ENCODE measurements around the gene CACNA2D1.

CACNA2D1 gene

GRCh38 chr7:82185443-82185842 lies 258.1 kb downstream of the CACNA2D1 start:
- TF ChIP-seq TCF4 (CRISPR knock-in tag; IDR thresholded peaks at IDR 0.05; ENCODE audit: borderline replicate concordance): no peak
- TF ChIP-seq SNAI2 (CRISPR knock-in tag; IDR thresholded peaks at IDR 0.05): no peak
- TF ChIP-seq POU6F1 (CRISPR knock-in tag; IDR thresholded peaks at IDR 0.05; ENCODE audit: borderline replicate concordance, low read depth): no peak
- no peak for ATAC-seq

- no peak for TF ChIP-seq RARB (CRISPR knock-in tag; IDR thresholded peaks at IDR 0.05)
- no peak for TF ChIP-seq ESRRG (CRISPR knock-in tag; IDR thresholded peaks at IDR 0.05)
- no peak for TF ChIP-seq ARNTL (CRISPR knock-in tag; IDR thresholded peaks at IDR 0.05; ENCODE audit: borderline replicate concordance, low read depth)
- no peak for TF ChIP-seq ISL1 (CRISPR knock-in tag; IDR thresholded peaks at IDR 0.05)
- TF ChIP-seq ZC3H10 (CRISPR knock-in tag; IDR thresholded peaks at IDR 0.05): no peak
- TF ChIP-seq ZFP3 (CRISPR knock-in tag; IDR thresholded peaks at IDR 0.05): no peak
- no peak for TF ChIP-seq CSRNP3 (CRISPR knock-in tag; IDR thresholded peaks at IDR 0.05)
- no peak for TF ChIP-seq SNAI2 (CRISPR knock-in tag; IDR thresholded peaks at IDR 0.05)
- no peak for TF ChIP-seq ZNF8 (CRISPR knock-in tag; IDR thresholded peaks at IDR 0.05)
- no peak for TF ChIP-seq TOX (CRISPR knock-in tag; IDR thresholded peaks at IDR 0.05; ENCODE audit: borderline replicate concordance)
- TF ChIP-seq ZFP30 (CRISPR knock-in tag; IDR thresholded peaks at IDR 0.05): no peak
- TF ChIP-seq PPARA (CRISPR knock-in tag; IDR thresholded peaks at IDR 0.05; ENCODE audit: borderline replicate concordance): no peak
- TF ChIP-seq ZNF565 (CRISPR knock-in tag; conservative IDR thresholded peaks at IDR 0.05; ENCODE audit: low read depth): no peak
- no peak for TF ChIP-seq GLIS3 (CRISPR knock-in tag; IDR thresholded peaks at IDR 0.05)
- no peak for TF ChIP-seq OSR1 (CRISPR knock-in tag; IDR thresholded peaks at IDR 0.05)
- TF ChIP-seq POU6F1 (CRISPR knock-in tag; IDR thresholded peaks at IDR 0.05; ENCODE audit: borderline replicate concordance, low read depth): no peak
- ATAC-seq: no peak
Observed at GRCh38 chr7:82183634-82184033, 259.9 kb downstream of the CACNA2D1 start.

GRCh38 chr7:82179311-82179710 lies 264.3 kb downstream of the CACNA2D1 start:
- no peak for TF ChIP-seq PPARA (CRISPR knock-in tag; IDR thresholded peaks at IDR 0.05; ENCODE audit: borderline replicate concordance)
- TF ChIP-seq ZFP30 (CRISPR knock-in tag; IDR thresholded peaks at IDR 0.05): no peak
- no peak for TF ChIP-seq CSDC2 (CRISPR knock-in tag; IDR thresholded peaks at IDR 0.05)
- TF ChIP-seq TCF4 (CRISPR knock-in tag; IDR thresholded peaks at IDR 0.05; ENCODE audit: borderline replicate concordance): no peak
- TF ChIP-seq PATZ1 (CRISPR knock-in tag; IDR thresholded peaks at IDR 0.05; ENCODE audit: borderline replicate concordance): no peak
- TF ChIP-seq ZNF8 (CRISPR knock-in tag; IDR thresholded peaks at IDR 0.05): no peak
- no peak for TF ChIP-seq TSHZ2 (CRISPR knock-in tag; IDR thresholded peaks at IDR 0.05)
- no peak for TF ChIP-seq ZC3H10 (CRISPR knock-in tag; IDR thresholded peaks at IDR 0.05)
- TF ChIP-seq GLIS3 (CRISPR knock-in tag; IDR thresholded peaks at IDR 0.05): no peak
- TF ChIP-seq ESRRG (CRISPR knock-in tag; IDR thresholded peaks at IDR 0.05): no peak
- TF ChIP-seq ISL1 (CRISPR knock-in tag; IDR thresholded peaks at IDR 0.05): no peak
- TF ChIP-seq CREB5 (CRISPR knock-in tag; IDR thresholded peaks at IDR 0.05; ENCODE audit: low read depth): no peak
- no peak for TF ChIP-seq POU6F1 (CRISPR knock-in tag; IDR thresholded peaks at IDR 0.05; ENCODE audit: borderline replicate concordance, low read depth)
- ATAC-seq: no peak

Measured in SK-N-SH treated with all-trans-retinoic acid at 6 μM for 48 hours (cell line).